Endodermal cell (in vitro differentiated cells): ENCODE results near the gene SRSF7. TPM values are rescaled to one million over a fixed set of nuclear protein-coding genes. Genes with fewer than 3 reads are reported as not detected.

Experiments
- DNase-seq: peaks from one replicate; pipeline ENCODE4 v3.0.0-alpha.2; 2017
- H3K27ac ChIP-seq: 2 replicates; pipeline ENCODE4 v1.5.1; 2013; ENCODE audit warnings: mild to moderate bottlenecking, low read depth, low read length, moderate library complexity
- H3K27me3 ChIP-seq: 2 replicates; pipeline ENCODE4 v1.6.1; 2013; ENCODE audit warnings: mild to moderate bottlenecking, low read length, moderate library complexity; ENCODE audit not compliant: insufficient read depth, control insufficient read depth, poor library complexity, severe bottlenecking
- H3K36me3 ChIP-seq: 2 replicates; pipeline ENCODE4 v1.7.0; 2013; ENCODE audit warnings: mild to moderate bottlenecking, low read length, moderate library complexity; ENCODE audit not compliant: control insufficient read depth, insufficient read depth
- H3K4me1 ChIP-seq: one replicate; pipeline ENCODE4 v1.7.0; 2013; ENCODE audit warnings: low read length; ENCODE audit not compliant: control insufficient read depth, insufficient read depth
- H3K4me3 ChIP-seq: 2 replicates; pipeline ENCODE4 v1.5.1; 2013; ENCODE audit warnings: mild to moderate bottlenecking, low read length, moderate library complexity
- H3K9ac ChIP-seq: 2 replicates; pipeline ENCODE4 v1.6.1; 2013; ENCODE audit warnings: mild to moderate bottlenecking, low read length, moderate library complexity; ENCODE audit not compliant: poor library complexity, severe bottlenecking; ENCODE audit errors: extremely low read depth
- H3K9me3 ChIP-seq: 2 replicates; pipeline ENCODE4 v1.6.1; 2013; ENCODE audit warnings: mild to moderate bottlenecking, low read length, moderate library complexity; ENCODE audit not compliant: control insufficient read depth
- H3K27ac Mint-ChIP-seq: 2 replicates; pipeline ENCODE4 v1.8.0; 2020; ENCODE audit warnings: mixed read lengths
- H3K27me3 Mint-ChIP-seq: 2 replicates; pipeline ENCODE4 v1.8.0; 2021; ENCODE audit warnings: mild to moderate bottlenecking, mixed read lengths; ENCODE audit not compliant: insufficient read depth
- H3K36me3 Mint-ChIP-seq: 2 replicates; pipeline ENCODE4 v1.8.0; 2020; ENCODE audit warnings: low read depth, mixed read lengths
- H3K4me1 Mint-ChIP-seq: 2 replicates; pipeline ENCODE4 v1.8.0; 2020; ENCODE audit warnings: mixed read lengths
- H3K4me3 Mint-ChIP-seq: 2 replicates; pipeline ENCODE4 v1.8.0; 2020; ENCODE audit warnings: mild to moderate bottlenecking, moderate library complexity, mixed read lengths
- H3K9me3 Mint-ChIP-seq: 2 replicates; pipeline ENCODE4 v1.8.0; 2020; ENCODE audit warnings: mild to moderate bottlenecking, mixed read lengths
- CTCF ChIP-seq: fragments of 200-600 bp; sonication (generic); conservative IDR thresholded peaks from 2 replicates; pipeline ENCODE4 v1.5.0; 2021; ENCODE audit warnings: antibody characterized with exemption, mild to moderate bottlenecking
- WGBS, 2 experiments: methylation state at CpG; one replicate each; pipeline versions ENCODE4 v1.1.5 to v1.1.7; 2013; ENCODE audit warnings: missing lambda C conversion rate in 2 of 2, mixed read lengths in 1 of 2; ENCODE audit not compliant: insufficient coverage in 1 of 2, insufficient read length in 1 of 2; 5-methylcytosine and 5-hydroxymethylcytosine counted together
- total RNA-seq, 2 donors: library from RNA; stranded (reverse); fragmentation: NEBNext Ultra II Directional in 1 of 2; extraction: Animal tissue kit (Norgen Biotek cat#: 25700) in 1 of 2; gene quantifications; 2 replicates in 1 of 2; 3 replicates in 1 of 2; pipeline ENCODE4 v1.2.1, GENCODE V29; 2021

Gene SRSF7
- total RNA-seq, 2 donors from 2014 or later: 306 to 332 TPM

GRCh38 chr2:38712413-38712812, 38.7 kb downstream of the SRSF7 start:
- H3K4me3 Mint-ChIP-seq: no peak overlapping the region
- peaks cover 29% of the 10 kb centered on the region for H3K4me1 Mint-ChIP-seq
- Histone ChIP-seq H3K27me3 (no peaks in the 10 kb centered on the region), H3K4me3 (no peak overlapping the region), H3K4me1 (peaks cover 4% of the 10 kb centered on the region), H3K9me3 (no peaks in the 10 kb centered on the region), H3K36me3 (no peaks in the 10 kb centered on the region), H3K9ac (no peak overlapping the region), H3K27ac (no peak overlapping the region)
- no peak for TF ChIP-seq CTCF
- H3K36me3 Mint-ChIP-seq: peaks cover 16% of the 10 kb centered on the region
- peak overlapping the region; percentile 73 for H3K27ac Mint-ChIP-seq
- H3K27me3 Mint-ChIP-seq: no peaks in the 10 kb centered on the region
- peaks cover 2% of the 10 kb centered on the region for H3K9me3 Mint-ChIP-seq
- peak; percentile 63 for DNase-seq
- WGBS, 2 experiments: 84 to 90% methylated on average over 3 to 7 of the region's 7 CpGs

GRCh38 chr2:38711558-38711957, 39.6 kb downstream of the SRSF7 start:
- Mint-ChIP-seq H3K4me1 (peaks cover 29% of the 10 kb centered on the region), H3K4me3 (no peak overlapping the region), H3K27me3 (no peaks in the 10 kb centered on the region)

GRCh38 chr2:38709567-38710194, 41.5 kb downstream of the SRSF7 start:
- no peaks in the 10 kb centered on the region for H3K27me3 Mint-ChIP-seq
- Histone ChIP-seq H3K4me1 (peaks cover 4% of the 10 kb centered on the region), H3K27me3 (no peaks in the 10 kb centered on the region), H3K9ac (no peak overlapping the region), H3K4me3 (no peak overlapping the region), H3K9me3 (no peaks in the 10 kb centered on the region), H3K27ac (no peak overlapping the region), H3K36me3 (no peaks in the 10 kb centered on the region)
- H3K4me1 Mint-ChIP-seq: peaks cover 29% of the 10 kb centered on the region
- H3K27ac Mint-ChIP-seq: peak overlapping the region; percentile 44
- peaks cover 2% of the 10 kb centered on the region for H3K9me3 Mint-ChIP-seq
- no peak for TF ChIP-seq CTCF
- DNase-seq: no peak
- H3K36me3 Mint-ChIP-seq: peaks cover 18% of the 10 kb centered on the region
- WGBS, 2 experiments: 65 to 75% methylated on average over 4 to 5 of the region's 5 CpGs
- H3K4me3 Mint-ChIP-seq: no peak overlapping the region

More at GRCh38 chr2:38711558-38711957, 39.6 kb downstream of the SRSF7 start:
- H3K9me3 Mint-ChIP-seq: peaks cover 2% of the 10 kb centered on the region
- DNase-seq: no peak
- no peaks in the 10 kb centered on the region for H3K27me3 ChIP-seq
- no peak overlapping the region for H3K9ac ChIP-seq
- H3K36me3 Mint-ChIP-seq: peaks cover 16% of the 10 kb centered on the region
- H3K27ac Mint-ChIP-seq: no peak overlapping the region
- H3K4me1 ChIP-seq: peaks cover 4% of the 10 kb centered on the region
- H3K36me3 ChIP-seq: no peaks in the 10 kb centered on the region
- no peak overlapping the region for H3K27ac ChIP-seq
- H3K4me3 ChIP-seq: no peak overlapping the region
- no peak for TF ChIP-seq CTCF
- no peaks in the 10 kb centered on the region for H3K9me3 ChIP-seq
